Fibroblast of lung (primary cell): ENCODE measurements around the gene SRCAP. TPM values are rescaled to one million over a fixed set of nuclear protein-coding genes. Genes with fewer than 3 reads are reported as not detected.
A peak's percentile ranks its signal among the peaks of the same experiment; 100 is the strongest.

ENCODE experiments used
- DNase-seq, 2 donors: peaks; one replicate each; pipeline versions ENCODE4 v3.0.0 to v3.0.0-alpha.2; 2010; ENCODE audit warnings: low read depth in 2 of 2
- H2AFZ ChIP-seq: 2 replicates; pipeline ENCODE4 v1.5.1; 2012; ENCODE audit warnings: low read length, control low read depth, inconsistent platforms
- H3K27ac ChIP-seq: 2 replicates; pipeline ENCODE4 v1.5.1; 2011; ENCODE audit warnings: low read length, control low read depth; ENCODE audit not compliant: insufficient read depth
- H3K27me3 ChIP-seq: 2 replicates; pipeline ENCODE4 v1.5.1; 2011; ENCODE audit warnings: mild to moderate bottlenecking, low read length; ENCODE audit not compliant: control insufficient read depth, insufficient read depth
- H3K36me3 ChIP-seq: 2 replicates; pipeline ENCODE4 v1.5.1; 2011; ENCODE audit warnings: low read length; ENCODE audit not compliant: control insufficient read depth, insufficient read depth
- H3K4me1 ChIP-seq: 2 replicates; pipeline ENCODE4 v1.5.1; 2011; ENCODE audit warnings: low read length; ENCODE audit not compliant: control insufficient read depth, insufficient read depth; ENCODE audit errors: extremely low read depth
- H3K4me2 ChIP-seq: 2 replicates; pipeline ENCODE4 v1.5.1; 2011; ENCODE audit warnings: low read length, control low read depth; ENCODE audit not compliant: insufficient read depth; ENCODE audit errors: extremely low read depth
- H3K4me3 ChIP-seq, 4 experiments: fragments of 200-600 bp in 1 of 4; sonication (generic) in 1 of 4; replicated peaks in 1 of 4; 2 replicates each; pipeline ENCODE4 v1.5.1; 2011 to 2016; ENCODE audit warnings: low read length in 4 of 4, low read depth in 3 of 4, mild to moderate bottlenecking in 3 of 4, control low read depth in 2 of 4, inconsistent platforms in 1 of 4, mixed read lengths in 1 of 4; ENCODE audit not compliant: insufficient read depth in 1 of 4; ENCODE audit errors: control extremely low read depth in 1 of 4
- H3K79me2 ChIP-seq: 2 replicates; pipeline ENCODE4 v1.5.1; 2012; ENCODE audit warnings: mild to moderate bottlenecking, low read length, inconsistent platforms; ENCODE audit not compliant: control insufficient read depth, insufficient read depth
- H3K9ac ChIP-seq: 2 replicates; pipeline ENCODE4 v1.5.1; 2011; ENCODE audit warnings: mild to moderate bottlenecking, low read length, control low read depth; ENCODE audit not compliant: insufficient read depth
- H3K9me3 ChIP-seq: 2 replicates; pipeline ENCODE4 v1.5.1; 2012; ENCODE audit warnings: low read depth, low read length; ENCODE audit not compliant: control insufficient read depth, insufficient read depth
- H4K20me1 ChIP-seq: 2 replicates; pipeline ENCODE4 v1.5.1; 2011; ENCODE audit warnings: low read length; ENCODE audit not compliant: control insufficient read depth, insufficient read depth; ENCODE audit errors: extremely low read depth
- EZH2 ChIP-seq: IDR thresholded peaks from 2 replicates; pipeline ENCODE4 v1.5.1; 2012; ENCODE audit warnings: low read length, control low read depth, mild to moderate bottlenecking; ENCODE audit errors: missing control alignments
- polyA plus RNA-seq, 2 donors: library from polyadenylated mRNA; depleted of rRNA in 1 of 2; stranded (reverse) in 1 of 2; unstranded in 1 of 2; fragments of >200 nt; gene quantifications; 2 replicates each; pipeline ENCODE4 v1.2.1, GENCODE V29; 2011 to 2012; ENCODE audit warnings: missing spikeins in 1 of 2
- total RNA-seq: library from RNA; depleted of rRNA; stranded (reverse); fragments of >200 nt; gene quantifications from 2 replicates; pipeline ENCODE4 v1.2.1, GENCODE V29; 2014
- TF ChIP-seq, protein P1 (sequence below), 2 donors: IDR thresholded peaks in 1 of 2; conservative IDR thresholded peaks in 1 of 2; 1 replicate in 1 of 2; 2 replicates in 1 of 2; pipeline ENCODE4 v1.5.1; 2011 to 2012; ENCODE audit warnings: low read length in 2 of 2, control low read depth in 1 of 2, inconsistent platforms in 1 of 2, low read depth in 1 of 2, mild to moderate bottlenecking in 1 of 2

SRCAP gene
- total and polyA plus RNA-seq, 2 donors (not counting 1 experiment from before 2014, with no cell fraction given), result 3.5 to 14.2 TPM

DNA sequence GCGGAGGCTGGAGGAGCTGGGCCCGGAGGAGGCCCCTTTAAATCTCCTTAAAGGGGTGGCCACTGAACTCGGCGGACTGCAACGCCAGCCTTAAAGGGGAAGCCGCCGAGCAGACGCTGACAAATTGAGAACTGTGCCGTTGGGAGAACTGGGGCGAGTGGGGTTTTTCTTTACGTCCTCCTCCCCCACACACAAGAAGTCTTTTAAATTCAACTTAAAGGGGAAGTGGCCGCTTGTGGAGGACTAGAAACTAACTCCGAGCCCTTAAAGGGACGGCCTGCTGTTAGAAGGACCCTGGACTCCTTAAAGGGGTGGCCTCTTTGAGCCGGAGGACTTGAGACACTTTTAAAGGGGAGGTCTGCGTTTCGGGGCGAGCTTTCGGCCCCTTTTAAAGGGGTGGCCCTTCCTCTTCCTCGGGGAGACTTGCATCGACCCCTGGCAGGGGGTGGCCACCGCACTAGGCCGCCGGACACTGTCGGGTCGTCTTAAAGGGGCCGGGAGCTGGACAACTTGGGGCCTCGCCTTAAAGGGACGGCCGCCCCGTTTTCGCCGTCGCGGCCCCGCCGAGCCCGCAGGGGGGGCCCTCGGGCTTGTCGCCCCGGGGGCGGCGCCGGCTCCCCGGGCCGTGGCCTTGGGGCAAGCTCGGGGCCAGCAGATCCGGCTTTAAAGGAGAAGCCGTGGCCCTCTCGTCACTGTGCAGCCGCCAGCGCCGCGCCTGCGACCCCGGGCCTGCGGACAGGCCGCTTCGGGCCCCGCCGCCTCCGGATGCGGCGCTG, 40.1 kb upstream of the SRCAP start:
- Histone ChIP-seq H3K36me3 (peaks cover 29% of the 10 kb centered on the region), H3K27me3 (no peaks in the 10 kb centered on the region), H3K4me2 (peak overlapping the region; percentile 33), H4K20me1 (no peaks in the 10 kb centered on the region), H2AFZ (peak overlapping the region; percentile 42), H3K4me3 (peak overlapping the region; percentile 69 to 89 (median 87)), H3K9me3 (no peaks in the 10 kb centered on the region), H3K4me1 (peaks cover 17% of the 10 kb centered on the region), H3K9ac (peak overlapping the region; percentile 99), H3K27ac (peak overlapping the region; percentile 99), H3K79me2 (peaks cover 43% of the 10 kb centered on the region)
- TF ChIP-seq, protein P1, sequence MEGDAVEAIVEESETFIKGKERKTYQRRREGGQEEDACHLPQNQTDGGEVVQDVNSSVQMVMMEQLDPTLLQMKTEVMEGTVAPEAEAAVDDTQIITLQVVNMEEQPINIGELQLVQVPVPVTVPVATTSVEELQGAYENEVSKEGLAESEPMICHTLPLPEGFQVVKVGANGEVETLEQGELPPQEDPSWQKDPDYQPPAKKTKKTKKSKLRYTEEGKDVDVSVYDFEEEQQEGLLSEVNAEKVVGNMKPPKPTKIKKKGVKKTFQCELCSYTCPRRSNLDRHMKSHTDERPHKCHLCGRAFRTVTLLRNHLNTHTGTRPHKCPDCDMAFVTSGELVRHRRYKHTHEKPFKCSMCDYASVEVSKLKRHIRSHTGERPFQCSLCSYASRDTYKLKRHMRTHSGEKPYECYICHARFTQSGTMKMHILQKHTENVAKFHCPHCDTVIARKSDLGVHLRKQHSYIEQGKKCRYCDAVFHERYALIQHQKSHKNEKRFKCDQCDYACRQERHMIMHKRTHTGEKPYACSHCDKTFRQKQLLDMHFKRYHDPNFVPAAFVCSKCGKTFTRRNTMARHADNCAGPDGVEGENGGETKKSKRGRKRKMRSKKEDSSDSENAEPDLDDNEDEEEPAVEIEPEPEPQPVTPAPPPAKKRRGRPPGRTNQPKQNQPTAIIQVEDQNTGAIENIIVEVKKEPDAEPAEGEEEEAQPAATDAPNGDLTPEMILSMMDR (conservative IDR thresholded peaks at IDR 0.05 in 1 of 2, IDR thresholded peaks at IDR 0.05 in 1 of 2; ENCODE audit: low read depth in 1 of 2, low read length in 2 of 2), result no peak
- TF ChIP-seq EZH2, result no peak
- peak; percentile 96 to 98 for DNase-seq

DNA sequence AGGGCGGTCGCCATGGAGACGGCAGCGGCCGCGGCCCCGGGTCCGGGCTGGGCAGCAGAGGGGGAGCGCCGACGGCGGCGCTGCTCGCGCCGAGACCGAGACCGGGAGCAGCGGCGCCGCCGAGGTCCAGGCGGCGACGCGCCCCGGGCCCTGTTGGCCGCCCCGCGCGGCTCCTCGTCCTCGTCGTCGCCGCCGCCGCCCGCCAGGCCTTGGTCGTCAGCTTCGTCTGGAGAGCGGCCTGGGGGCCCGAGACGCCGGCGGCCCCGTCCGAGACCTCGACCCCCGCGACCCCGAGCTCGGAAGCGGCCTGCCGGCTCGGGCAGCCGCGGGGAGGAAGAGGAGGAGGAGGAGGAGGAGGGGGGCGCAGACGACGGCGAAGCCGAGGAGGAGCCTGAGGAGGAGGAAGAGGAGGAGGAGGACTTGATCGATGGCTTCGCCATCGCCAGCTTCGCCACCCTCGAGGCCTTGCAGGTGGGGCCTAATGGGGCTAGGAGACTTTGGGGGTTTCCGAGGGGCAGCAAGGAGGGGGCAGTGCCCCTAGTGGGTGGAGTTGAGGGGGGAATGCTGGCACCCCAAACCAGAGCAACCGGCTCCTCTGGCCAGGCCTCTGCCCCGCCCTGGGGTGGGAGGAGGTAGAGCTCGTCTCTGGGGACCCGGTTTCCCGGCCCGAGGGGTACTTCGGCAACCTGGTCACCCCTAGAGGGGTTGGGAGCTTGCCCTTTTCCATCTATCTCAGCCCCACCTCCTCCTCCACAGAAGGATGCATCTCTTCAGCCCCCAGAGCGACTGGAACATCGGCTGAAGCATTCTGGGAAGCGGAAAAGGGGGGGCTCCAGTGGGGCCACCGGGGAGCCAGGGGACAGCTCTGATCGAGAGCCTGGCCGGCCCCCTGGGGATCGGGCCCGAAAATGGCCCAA, 39.2 kb upstream of the SRCAP start:
- peaks cover 30% of the 10 kb centered on the region for H3K36me3 ChIP-seq
- TF ChIP-seq, protein P1 (conservative IDR thresholded peaks at IDR 0.05 in 1 of 2, IDR thresholded peaks at IDR 0.05 in 1 of 2; ENCODE audit: low read depth in 1 of 2, low read length in 2 of 2), result peak in 1 of 2 donors; percentile 7
- TF ChIP-seq EZH2, result no peak
- H3K27me3 ChIP-seq, result no peaks in the 10 kb centered on the region
- no peaks in the 10 kb centered on the region for H4K20me1 ChIP-seq
- peak overlapping the region; percentile 73 to 89 (median 81) for H3K4me3 ChIP-seq
- peak overlapping the region; percentile 99 for H3K27ac ChIP-seq
- H2AFZ ChIP-seq, result no peak overlapping the region
- peaks cover 17% of the 10 kb centered on the region for H3K4me1 ChIP-seq
- peaks cover 47% of the 10 kb centered on the region for H3K79me2 ChIP-seq
- H3K9me3 ChIP-seq, result no peaks in the 10 kb centered on the region
- DNase-seq, result peak; percentile 5 to 26
- H3K4me2 ChIP-seq, result peak overlapping the region; percentile 100
- peak overlapping the region; percentile 99 for H3K9ac ChIP-seq
